CD4-positive, alpha-beta T cell treated with Interferon alpha-2 for 1 hour (primary cell): ENCODE results near the gene CBX2.
"Not testable (repeated sequence)": the region's sequence is repeated elsewhere in the genome, so short reads cannot be mapped to it uniquely, and the experiment has no call there.

ENCODE experiments used
- DNase-seq, 2 donors: peaks; one replicate each; pipeline ENCODE4 v3.0.0-alpha.2; 2020 to 2022

CBX2 gene

GRCh38 chr17:79743614-79744013 lies 34.3 kb upstream of the CBX2 start:
- DNase-seq = no peak

- no peak for DNase-seq
Measured at GRCh38 chr17:79745641-79746105, 32.3 kb upstream of the CBX2 start.

GRCh38 chr17:79746889-79747507 lies 30.9 kb upstream of the CBX2 start:
- no peak for DNase-seq

GRCh38 chr17:79747508-79748294 lies 30.2 kb upstream of the CBX2 start:
- no peak for DNase-seq

GRCh38 chr17:79748295-79749099 lies 29.5 kb upstream of the CBX2 start:
- no peak for DNase-seq

- no peak for DNase-seq
Measured at GRCh38 chr17:79749156-79749815, 28.7 kb upstream of the CBX2 start.

GRCh38 chr17:79749958-79750357 lies 28.0 kb upstream of the CBX2 start:
- DNase-seq = no peak

GRCh38 chr17:79750650-79751545 lies 27.1 kb upstream of the CBX2 start:
- no peak for DNase-seq

GRCh38 chr17:79752175-79752574 lies 25.8 kb upstream of the CBX2 start:
- DNase-seq = no peak

- no peak for DNase-seq
Measured at GRCh38 chr17:79754370-79754769, 23.6 kb upstream of the CBX2 start.

GRCh38 chr17:79754903-79755302 lies 23.0 kb upstream of the CBX2 start:
- not testable (repeated sequence) for DNase-seq

GRCh38 chr17:79755591-79755990 lies 22.4 kb upstream of the CBX2 start:
- DNase-seq = no peak

GRCh38 chr17:79757140-79757745 lies 20.7 kb upstream of the CBX2 start:
- DNase-seq = no peak

- DNase-seq = no peak
Measured at GRCh38 chr17:79758271-79758670, 19.7 kb upstream of the CBX2 start.

- no peak for DNase-seq
Measured at GRCh38 chr17:79760197-79760906, 17.6 kb upstream of the CBX2 start.

GRCh38 chr17:79761894-79762589 lies 15.9 kb upstream of the CBX2 start:
- no peak for DNase-seq

- DNase-seq = no peak
Measured at GRCh38 chr17:79765708-79766107, 12.2 kb upstream of the CBX2 start.

GRCh38 chr17:79769570-79770506 lies 8.1 kb upstream of the CBX2 start:
- no peak for DNase-seq

- DNase-seq = no peak
Measured at GRCh38 chr17:79771276-79771675, 6.7 kb upstream of the CBX2 start.
